Fibroblast of lung (primary cell): Measurements from ENCODE around the gene PPIC. TPM values are rescaled to one million over a fixed set of nuclear protein-coding genes. Genes with fewer than 3 reads are reported as not detected.

Source experiments
- DNase-seq, 2 donors: peaks; one replicate each; pipeline versions ENCODE4 v3.0.0 to v3.0.0-alpha.2; 2010; ENCODE audit warnings: low read depth in 2 of 2
- H2AFZ ChIP-seq: 2 replicates; pipeline ENCODE4 v1.5.1; 2012; ENCODE audit warnings: low read length, control low read depth, inconsistent platforms
- H3K27ac ChIP-seq: 2 replicates; pipeline ENCODE4 v1.5.1; 2011; ENCODE audit warnings: low read length, control low read depth; ENCODE audit not compliant: insufficient read depth
- H3K27me3 ChIP-seq: 2 replicates; pipeline ENCODE4 v1.5.1; 2011; ENCODE audit warnings: mild to moderate bottlenecking, low read length; ENCODE audit not compliant: control insufficient read depth, insufficient read depth
- H3K36me3 ChIP-seq: 2 replicates; pipeline ENCODE4 v1.5.1; 2011; ENCODE audit warnings: low read length; ENCODE audit not compliant: control insufficient read depth, insufficient read depth
- H3K4me1 ChIP-seq: 2 replicates; pipeline ENCODE4 v1.5.1; 2011; ENCODE audit warnings: low read length; ENCODE audit not compliant: control insufficient read depth, insufficient read depth; ENCODE audit errors: extremely low read depth
- H3K4me2 ChIP-seq: 2 replicates; pipeline ENCODE4 v1.5.1; 2011; ENCODE audit warnings: low read length, control low read depth; ENCODE audit not compliant: insufficient read depth; ENCODE audit errors: extremely low read depth
- H3K4me3 ChIP-seq, 4 experiments: fragments of 200-600 bp in 1 of 4; sonication (generic) in 1 of 4; replicated peaks in 1 of 4; 2 replicates each; pipeline ENCODE4 v1.5.1; 2011 to 2016; ENCODE audit warnings: low read length in 4 of 4, low read depth in 3 of 4, mild to moderate bottlenecking in 3 of 4, control low read depth in 2 of 4, inconsistent platforms in 1 of 4, mixed read lengths in 1 of 4; ENCODE audit not compliant: insufficient read depth in 1 of 4; ENCODE audit errors: control extremely low read depth in 1 of 4
- H3K79me2 ChIP-seq: 2 replicates; pipeline ENCODE4 v1.5.1; 2012; ENCODE audit warnings: mild to moderate bottlenecking, low read length, inconsistent platforms; ENCODE audit not compliant: control insufficient read depth, insufficient read depth
- H3K9ac ChIP-seq: 2 replicates; pipeline ENCODE4 v1.5.1; 2011; ENCODE audit warnings: mild to moderate bottlenecking, low read length, control low read depth; ENCODE audit not compliant: insufficient read depth
- H3K9me3 ChIP-seq: 2 replicates; pipeline ENCODE4 v1.5.1; 2012; ENCODE audit warnings: low read depth, low read length; ENCODE audit not compliant: control insufficient read depth, insufficient read depth
- H4K20me1 ChIP-seq: 2 replicates; pipeline ENCODE4 v1.5.1; 2011; ENCODE audit warnings: low read length; ENCODE audit not compliant: control insufficient read depth, insufficient read depth; ENCODE audit errors: extremely low read depth
- CTCF ChIP-seq, 2 donors: IDR thresholded peaks in 1 of 2; conservative IDR thresholded peaks in 1 of 2; 1 replicate in 1 of 2; 2 replicates in 1 of 2; pipeline ENCODE4 v1.5.1; 2011 to 2012; ENCODE audit warnings: low read length in 2 of 2, control low read depth in 1 of 2, inconsistent platforms in 1 of 2, low read depth in 1 of 2, mild to moderate bottlenecking in 1 of 2
- EZH2 ChIP-seq: IDR thresholded peaks from 2 replicates; pipeline ENCODE4 v1.5.1; 2012; ENCODE audit warnings: low read length, control low read depth, mild to moderate bottlenecking; ENCODE audit errors: missing control alignments
- polyA plus RNA-seq, 2 donors: library from polyadenylated mRNA; depleted of rRNA in 1 of 2; stranded (reverse) in 1 of 2; unstranded in 1 of 2; fragments of >200 nt; gene quantifications; 2 replicates each; pipeline ENCODE4 v1.2.1, GENCODE V29; 2011 to 2012; ENCODE audit warnings: missing spikeins in 1 of 2
- total RNA-seq: library from RNA; depleted of rRNA; stranded (reverse); fragments of >200 nt; gene quantifications from 2 replicates; pipeline ENCODE4 v1.2.1, GENCODE V29; 2014

PPIC gene
- total and polyA plus RNA-seq, 2 donors (not counting 1 experiment from before 2014, with no cell fraction given): 65.7 to 105 TPM

GRCh38 chr5:123051206-123051605 is 14.7 kb upstream of the PPIC start:
- H3K4me2 ChIP-seq: no peak overlapping the region
- no peak overlapping the region for H2AFZ ChIP-seq
- H3K27me3 ChIP-seq: no peaks in the 10 kb centered on the region
- no peak overlapping the region for H3K27ac ChIP-seq
- no peaks in the 10 kb centered on the region for H3K79me2 ChIP-seq
- no peak overlapping the region for H3K9ac ChIP-seq
- TF ChIP-seq EZH2 (no peak), CTCF (conservative IDR thresholded peaks at IDR 0.05 in 1 of 2, IDR thresholded peaks at IDR 0.05 in 1 of 2; ENCODE audit: low read depth in 1 of 2, low read length in 2 of 2) (no peak)
- DNase-seq: no peak
- H3K9me3 ChIP-seq: no peaks in the 10 kb centered on the region
- no peak overlapping the region for H3K4me3 ChIP-seq
- no peaks in the 10 kb centered on the region for H3K36me3 ChIP-seq
- no peaks in the 10 kb centered on the region for H3K4me1 ChIP-seq
- H4K20me1 ChIP-seq: no peaks in the 10 kb centered on the region

- H4K20me1 ChIP-seq: no peaks in the 10 kb centered on the region
- no peak overlapping the region for H2AFZ ChIP-seq
- H3K4me3 ChIP-seq: no peak overlapping the region
- H3K27me3 ChIP-seq: no peaks in the 10 kb centered on the region
- H3K79me2 ChIP-seq: no peaks in the 10 kb centered on the region
- H3K9me3 ChIP-seq: no peaks in the 10 kb centered on the region
- DNase-seq: peak; percentile 24 to 63
- no peaks in the 10 kb centered on the region for H3K36me3 ChIP-seq
- H3K4me1 ChIP-seq: no peaks in the 10 kb centered on the region
- no peak overlapping the region for H3K27ac ChIP-seq
- no peak overlapping the region for H3K4me2 ChIP-seq
- TF ChIP-seq EZH2 (no peak), CTCF (conservative IDR thresholded peaks at IDR 0.05 in 1 of 2, IDR thresholded peaks at IDR 0.05 in 1 of 2; ENCODE audit: low read depth in 1 of 2, low read length in 2 of 2) (no peak)
- H3K9ac ChIP-seq: no peak overlapping the region
These were observed 11.2 kb upstream of the PPIC start for GRCh38 chr5:123047706-123048105.

- H4K20me1 ChIP-seq: no peaks in the 10 kb centered on the region
- no peak for DNase-seq
- no peaks in the 10 kb centered on the region for H3K4me1 ChIP-seq
- H3K4me3 ChIP-seq: no peak overlapping the region
- no peak overlapping the region for H3K4me2 ChIP-seq
- H3K79me2 ChIP-seq: no peaks in the 10 kb centered on the region
- H3K9ac ChIP-seq: no peak overlapping the region
- H3K36me3 ChIP-seq: no peaks in the 10 kb centered on the region
- H3K9me3 ChIP-seq: no peaks in the 10 kb centered on the region
- TF ChIP-seq EZH2 (no peak), CTCF (conservative IDR thresholded peaks at IDR 0.05 in 1 of 2, IDR thresholded peaks at IDR 0.05 in 1 of 2; ENCODE audit: low read depth in 1 of 2, low read length in 2 of 2) (no peak)
- no peak overlapping the region for H3K27ac ChIP-seq
- no peaks in the 10 kb centered on the region for H3K27me3 ChIP-seq
- no peak overlapping the region for H2AFZ ChIP-seq
These were observed 9.7 kb upstream of the PPIC start for GRCh38 chr5:123046222-123046621.
